H1 (cell line): ENCODE results near the gene DCX. TPM values are rescaled to one million over a fixed set of nuclear protein-coding genes. Genes with fewer than 3 reads are reported as not detected.
A peak's percentile ranks its signal among the peaks of the same experiment; 100 is the strongest.

Experiments used
- CTCF ChIA-PET: fragments of 300-600 bp; sonication (Branson Sonifier 250); formaldehyde crosslinking; loops from one replicate; lab custom pipeline; 2021; ENCODE audit not compliant: partially characterized antibody; lab: Charles Lee
- POLR2A ChIA-PET: fragments of 300-600 bp; sonication (Branson Sonifier 250); formaldehyde crosslinking; loops from one replicate; lab custom pipeline; 2021; ENCODE audit warnings: inconsistent platforms; ENCODE audit not compliant: partially characterized antibody; lab: Charles Lee
- DNase-seq, 2 experiments: peaks; one replicate each; pipeline versions ENCODE4 v3.0.0 to v3.0.0-alpha.2; 2010 to 2022; ENCODE audit warnings: low spot score in 2 of 2, low read depth in 1 of 2, mixed read lengths in 1 of 2
- FAIRE-seq: peaks from 2 replicates; lab custom pipeline; 2011; peaks lifted over from hg19 to GRCh38; lab: Jason Lieb, UNC
- H2AFZ ChIP-seq: 2 replicates; pipeline ENCODE4 v1.8.1; 2012; ENCODE audit warnings: low read length, inconsistent platforms
- H2AK5ac ChIP-seq: 2 replicates; pipeline ENCODE4 v1.6.1; 2013; ENCODE audit warnings: low read depth, low read length
- H2BK120ac ChIP-seq: replicated peaks from 2 replicates; pipeline ENCODE3; 2013; ENCODE audit warnings: low read depth, low read length, inconsistent platforms
- H2BK12ac ChIP-seq: 2 replicates; pipeline ENCODE4 v1.6.1; 2013; ENCODE audit warnings: low read depth, low read length
- H2BK15ac ChIP-seq: 2 replicates; pipeline ENCODE4 v1.6.1; 2013; ENCODE audit warnings: low read length
- H2BK20ac ChIP-seq: 2 replicates; pipeline ENCODE4 v1.6.1; 2013; ENCODE audit warnings: low read length
- H2BK5ac ChIP-seq: 2 replicates; pipeline ENCODE4 v1.6.1; 2013; ENCODE audit warnings: low read depth, low read length
- H3K14ac ChIP-seq: 2 replicates; pipeline ENCODE4 v1.6.1; 2013; ENCODE audit warnings: inconsistent platforms; ENCODE audit not compliant: insufficient read length
- H3K18ac ChIP-seq: 2 replicates; pipeline ENCODE4 v1.6.1; 2013; ENCODE audit warnings: low read length; ENCODE audit errors: extremely low read depth
- H3K23ac ChIP-seq: 2 replicates; pipeline ENCODE4 v1.6.1; 2013; ENCODE audit warnings: inconsistent platforms; ENCODE audit not compliant: insufficient read length
- H3K23me2 ChIP-seq: 2 replicates; pipeline ENCODE4 v1.6.1; 2013; ENCODE audit warnings: low read depth, low read length
- H3K27ac ChIP-seq: 2 replicates; pipeline ENCODE4 v1.6.1; 2011; ENCODE audit warnings: low read depth, low read length, inconsistent platforms
- H3K27me3 ChIP-seq, 4 experiments: replicated peaks in 1 of 4; 1 replicate in 1 of 4; 2 replicates in 3 of 4; pipeline versions ENCODE4 v1.6.1 to v1.8.1; 2011 to 2013; ENCODE audit warnings: low read length in 3 of 4, mild to moderate bottlenecking in 3 of 4, inconsistent platforms in 2 of 4, mixed read lengths in 2 of 4, moderate library complexity in 1 of 4; ENCODE audit not compliant: control insufficient read depth in 3 of 4, insufficient read depth in 3 of 4; ENCODE audit errors: extremely low read depth in 1 of 4
- H3K36me3 ChIP-seq, 4 experiments: 2 replicates each; pipeline versions ENCODE4 v1.6.1 to v1.8.1; 2011 to 2013; ENCODE audit warnings: mild to moderate bottlenecking in 4 of 4, low read length in 3 of 4, moderate library complexity in 2 of 4, control low read depth in 1 of 4, inconsistent platforms in 1 of 4; ENCODE audit not compliant: insufficient read depth in 4 of 4, control insufficient read depth in 2 of 4
- H3K4ac ChIP-seq: replicated peaks from 2 replicates; pipeline ENCODE3; 2013; ENCODE audit warnings: low read length, low read depth, mixed read lengths, inconsistent platforms; ENCODE audit not compliant: insufficient read length
- H3K4me1 ChIP-seq, 4 experiments: replicated peaks in 1 of 4; 1 replicate in 1 of 4; 2 replicates in 3 of 4; pipeline versions ENCODE4 v1.6.1 to v1.8.1; 2011 to 2013; ENCODE audit warnings: low read length in 3 of 4, inconsistent platforms in 2 of 4, mixed read lengths in 1 of 4; ENCODE audit not compliant: insufficient read depth in 4 of 4, control insufficient read depth in 3 of 4
- H3K4me2 ChIP-seq, 2 experiments: 2 replicates each; pipeline versions ENCODE4 v1.6.1 to v1.8.1; 2011 to 2013; ENCODE audit warnings: low read depth in 2 of 2, low read length in 2 of 2, control low read depth in 1 of 2, inconsistent platforms in 1 of 2, mild to moderate bottlenecking in 1 of 2; ENCODE audit not compliant: insufficient read depth in 1 of 2
- H3K4me3 ChIP-seq, 4 experiments: fragments of 200-600, 300-600 bp in 1 of 4; sonication (generic), shearing (Covaris generic), sonication (Bioruptor Twin) in 1 of 4; 2 replicates each; pipeline versions ENCODE4 v1.5.1 to v1.8.1; 2011 to 2016; ENCODE audit warnings: low read length in 4 of 4, low read depth in 3 of 4, control low read depth in 2 of 4, inconsistent platforms in 2 of 4, mild to moderate bottlenecking in 2 of 4, mixed read lengths in 1 of 4, moderate library complexity in 1 of 4; ENCODE audit not compliant: insufficient read depth in 2 of 4; ENCODE audit errors: extremely low read depth in 1 of 4
- H3K56ac ChIP-seq: replicated peaks from 2 replicates; pipeline ENCODE3; 2013; ENCODE audit warnings: low read depth, mild to moderate bottlenecking, mixed read lengths, low read length, inconsistent platforms; ENCODE audit not compliant: insufficient read length
- H3K79me1 ChIP-seq: 2 replicates; pipeline ENCODE4 v1.6.1; 2013; ENCODE audit warnings: low read depth, low read length, control low read depth
- H3K79me2 ChIP-seq, 2 experiments: 2 replicates each; pipeline versions ENCODE4 v1.6.1 to v1.8.1; 2012 to 2013; ENCODE audit warnings: low read length in 2 of 2, mild to moderate bottlenecking in 2 of 2, inconsistent platforms in 1 of 2; ENCODE audit not compliant: insufficient read depth in 2 of 2, control insufficient read depth in 1 of 2
- H3K9ac ChIP-seq, 4 experiments: replicated peaks in 1 of 4; 1 replicate in 1 of 4; 2 replicates in 3 of 4; pipeline versions ENCODE4 v1.6.1 to v1.8.1; 2011 to 2013; ENCODE audit warnings: low read depth in 3 of 4, low read length in 3 of 4, control low read depth in 2 of 4, mild to moderate bottlenecking in 2 of 4, moderate library complexity in 2 of 4, inconsistent platforms in 1 of 4; ENCODE audit errors: extremely low read depth in 1 of 4
- H3K9me3 ChIP-seq, 2 experiments: 2 replicates each; pipeline versions ENCODE4 v1.6.1 to v1.8.1; 2012 to 2013; ENCODE audit warnings: mild to moderate bottlenecking in 2 of 2, moderate library complexity in 2 of 2, control low read depth in 1 of 2, inconsistent platforms in 1 of 2, low read depth in 1 of 2, low read length in 1 of 2, mixed read lengths in 1 of 2; ENCODE audit not compliant: insufficient read depth in 2 of 2
- H4K20me1 ChIP-seq, 2 experiments: replicated peaks in 1 of 2; 2 replicates each; pipeline versions ENCODE3 to v1.8.1; 2011 to 2013; ENCODE audit warnings: inconsistent platforms in 2 of 2, low read length in 2 of 2, mild to moderate bottlenecking in 1 of 2; ENCODE audit not compliant: insufficient read depth in 2 of 2, control insufficient read depth in 1 of 2
- H4K5ac ChIP-seq: 2 replicates; pipeline ENCODE4 v1.6.1; 2013; ENCODE audit warnings: low read length, low read depth, mixed read lengths, inconsistent platforms; ENCODE audit not compliant: insufficient read length
- H4K8ac ChIP-seq: 2 replicates; pipeline ENCODE4 v1.8.0; 2013; ENCODE audit warnings: mild to moderate bottlenecking, moderate library complexity, low read length, inconsistent platforms; ENCODE audit not compliant: insufficient read depth; ENCODE audit errors: extremely low read depth
- H4K91ac ChIP-seq: replicated peaks from 2 replicates; pipeline ENCODE3; 2013; ENCODE audit warnings: low read length, mixed read lengths, inconsistent platforms; ENCODE audit not compliant: insufficient read length
- RAD21 ChIP-seq, 2 experiments: IDR thresholded peaks in 1 of 2; conservative IDR thresholded peaks in 1 of 2; 2 replicates each; pipeline ENCODE4 v1.6.1; 2011; ENCODE audit warnings: low read depth in 2 of 2, low read length in 2 of 2, improper control_type of control experiment in 1 of 2, inconsistent platforms in 1 of 2, mild to moderate bottlenecking in 1 of 2, moderate library complexity in 1 of 2
- SP4 ChIP-seq: IDR thresholded peaks from 2 replicates; pipeline ENCODE4 v1.6.1; 2012; ENCODE audit warnings: low read length, inconsistent platforms
- TBP ChIP-seq: IDR thresholded peaks from 2 replicates; pipeline ENCODE4 v1.6.1; 2011; ENCODE audit warnings: low read depth, low read length, improper control_type of control experiment
- TEAD4 ChIP-seq: IDR thresholded peaks from 2 replicates; pipeline ENCODE4 v1.6.1; 2012; ENCODE audit warnings: low read depth, low read length, inconsistent platforms, mixed read lengths
- WGBS, 2 experiments: shearing (Covaris generic) in 1 of 2; methylation state at CpG; one replicate each; pipeline versions ENCODE4 v1.1.6 to v1.1.7; 2013 to 2015; ENCODE audit warnings: low lambda C conversion rate in 2 of 2, mixed read lengths in 2 of 2, inconsistent platforms in 1 of 2, low coverage in 1 of 2, missing lambda C conversion rate in 1 of 2; ENCODE audit not compliant: insufficient replicate concordance in 2 of 2, insufficient coverage in 1 of 2, insufficient read length in 1 of 2; ENCODE audit errors: extremely low coverage in 1 of 2, missing lambda C conversion rate in 1 of 2; 5-methylcytosine and 5-hydroxymethylcytosine counted together
- polyA plus RNA-seq, 7 experiments: library from polyadenylated mRNA; depleted of rRNA in 3 of 7; stranded (reverse) in 5 of 7; unstranded in 2 of 7; fragments of >200 nt in 5 of 7; fragments of 200-250 nt in 2 of 7; gene quantifications; 1 replicate in 5 of 7; 2 replicates in 1 of 7; 4 replicates in 1 of 7; pipeline versions ENCODE4 v1.2.1 to v1.2.3, GENCODE V29; 2011 to 2013; ENCODE audit warnings: missing spikeins in 2 of 7, mixed read lengths in 2 of 7
- total RNA-seq: library from RNA; stranded (reverse); fragmentation: NEBNext Ultra II Directional; extraction: Animal tissue kit (Norgen Biotek cat#: 25700); gene quantifications from 2 replicates; pipeline ENCODE4 v1.2.1, GENCODE V29; 2021
- TF ChIP-seq, protein P1 (sequence below): IDR thresholded peaks from 2 replicates; pipeline ENCODE4 v1.6.1; 2012; ENCODE audit warnings: inconsistent platforms
- TF ChIP-seq, protein P2 (sequence below): IDR thresholded peaks from 2 replicates; pipeline ENCODE4 v1.6.1; 2011; ENCODE audit warnings: low read length, improper control_type of control experiment
- TF ChIP-seq, protein P3 (sequence below), 3 experiments: IDR thresholded peaks; 1 replicate in 2 of 3; 2 replicates in 1 of 3; pipeline versions ENCODE4 v1.5.1 to v1.6.1; 2011; ENCODE audit warnings: low read length in 3 of 3, mild to moderate bottlenecking in 3 of 3, inconsistent platforms in 2 of 3, low read depth in 1 of 3, moderate library complexity in 1 of 3; ENCODE audit not compliant: insufficient read depth in 1 of 3; ENCODE audit errors: control extremely low read depth in 1 of 3

The DCX gene
- total and polyA plus RNA-seq, 2 of the 8 experiments (the other 6 are each of a cell fraction or from before 2014, with no cell fraction given) = 1.3 to 3.3 TPM

- no peak overlapping the region for H2AK5ac ChIP-seq
- no peak overlapping the region for H3K9ac ChIP-seq
- H2AFZ ChIP-seq = no peak overlapping the region
- no peaks in the 10 kb centered on the region for H3K79me1 ChIP-seq
- H3K4me3 ChIP-seq = no peak overlapping the region
- no peak overlapping the region for H2BK12ac ChIP-seq
- H2BK20ac ChIP-seq = no peak overlapping the region
- H3K4ac ChIP-seq = no peak overlapping the region
- 60% methylated on average over 2 of the region's 2 CpGs; no CpG with 5 or more reads in 1 of the 2 experiments for WGBS, 2 experiments
- no peak for TF ChIP-seq TBP
- TF ChIP-seq RAD21 (IDR thresholded peaks at IDR 0.05 in 1 of 2, conservative IDR thresholded peaks at IDR 0.05 in 1 of 2; ENCODE audit: low read depth in 2 of 2, low read length in 2 of 2) = peak; percentile 67 to 70
- no peak for TF ChIP-seq TEAD4
- TF ChIP-seq, protein P1, sequence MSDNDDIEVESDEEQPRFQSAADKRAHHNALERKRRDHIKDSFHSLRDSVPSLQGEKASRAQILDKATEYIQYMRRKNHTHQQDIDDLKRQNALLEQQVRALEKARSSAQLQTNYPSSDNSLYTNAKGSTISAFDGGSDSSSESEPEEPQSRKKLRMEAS = no peak
- TF ChIP-seq, protein P2, sequence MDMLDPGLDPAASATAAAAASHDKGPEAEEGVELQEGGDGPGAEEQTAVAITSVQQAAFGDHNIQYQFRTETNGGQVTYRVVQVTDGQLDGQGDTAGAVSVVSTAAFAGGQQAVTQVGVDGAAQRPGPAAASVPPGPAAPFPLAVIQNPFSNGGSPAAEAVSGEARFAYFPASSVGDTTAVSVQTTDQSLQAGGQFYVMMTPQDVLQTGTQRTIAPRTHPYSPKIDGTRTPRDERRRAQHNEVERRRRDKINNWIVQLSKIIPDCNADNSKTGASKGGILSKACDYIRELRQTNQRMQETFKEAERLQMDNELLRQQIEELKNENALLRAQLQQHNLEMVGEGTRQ = no peak
- no peak for TF ChIP-seq SP4
- TF ChIP-seq, protein P3, sequence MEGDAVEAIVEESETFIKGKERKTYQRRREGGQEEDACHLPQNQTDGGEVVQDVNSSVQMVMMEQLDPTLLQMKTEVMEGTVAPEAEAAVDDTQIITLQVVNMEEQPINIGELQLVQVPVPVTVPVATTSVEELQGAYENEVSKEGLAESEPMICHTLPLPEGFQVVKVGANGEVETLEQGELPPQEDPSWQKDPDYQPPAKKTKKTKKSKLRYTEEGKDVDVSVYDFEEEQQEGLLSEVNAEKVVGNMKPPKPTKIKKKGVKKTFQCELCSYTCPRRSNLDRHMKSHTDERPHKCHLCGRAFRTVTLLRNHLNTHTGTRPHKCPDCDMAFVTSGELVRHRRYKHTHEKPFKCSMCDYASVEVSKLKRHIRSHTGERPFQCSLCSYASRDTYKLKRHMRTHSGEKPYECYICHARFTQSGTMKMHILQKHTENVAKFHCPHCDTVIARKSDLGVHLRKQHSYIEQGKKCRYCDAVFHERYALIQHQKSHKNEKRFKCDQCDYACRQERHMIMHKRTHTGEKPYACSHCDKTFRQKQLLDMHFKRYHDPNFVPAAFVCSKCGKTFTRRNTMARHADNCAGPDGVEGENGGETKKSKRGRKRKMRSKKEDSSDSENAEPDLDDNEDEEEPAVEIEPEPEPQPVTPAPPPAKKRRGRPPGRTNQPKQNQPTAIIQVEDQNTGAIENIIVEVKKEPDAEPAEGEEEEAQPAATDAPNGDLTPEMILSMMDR (IDR thresholded peaks at IDR 0.05; ENCODE audit: control extremely low read depth in 1 of 3, insufficient read depth in 1 of 3, low read depth in 1 of 3, low read length in 3 of 3) = peak in 1 of 3 experiments; percentile 34; a peak in 2 of 4 replicates
- H3K4me2 ChIP-seq = no peak overlapping the region
- ChIA-PET CTCF (interaction anchor here (0.6 to 2.8 kb wide), 18 partner anchors 10 to 1912 kb away, joined by 3 to 15 read pairs (median 4); partner anchors contain the start of gene CAPN6), POLR2A (no interaction called here)
- no peak overlapping the region for H3K14ac ChIP-seq
- FAIRE-seq (peak; percentile 63), DNase-seq (no peak)
- H3K27ac ChIP-seq = no peak overlapping the region
- no peaks in the 10 kb centered on the region for H3K79me2 ChIP-seq
- H3K56ac ChIP-seq = no peak overlapping the region
- no peaks in the 10 kb centered on the region for H3K4me1 ChIP-seq
- no peak overlapping the region for H2BK120ac ChIP-seq
- H3K23ac ChIP-seq = no peak overlapping the region
- no peak overlapping the region for H2BK15ac ChIP-seq
- H3K27me3 ChIP-seq = no peaks in the 10 kb centered on the region
- no peaks in the 10 kb centered on the region for H3K36me3 ChIP-seq
- H2BK5ac ChIP-seq = no peak overlapping the region
- H4K8ac ChIP-seq = no peak overlapping the region
- peaks cover 0 to 2% of the 10 kb centered on the region in 2 experiments; a peak in 1 of 4 replicates for H3K9me3 ChIP-seq
- H4K5ac ChIP-seq = no peak overlapping the region
- H3K23me2 ChIP-seq = no peaks in the 10 kb centered on the region
- no peaks in the 10 kb centered on the region for H4K20me1 ChIP-seq
- H3K18ac ChIP-seq = no peak overlapping the region
- H4K91ac ChIP-seq = no peak overlapping the region
These were observed 167.7 kb downstream of the DCX start for GRCh38 chrX:111244235-111244750.
